Activated T-cell treated with anti-CD3 and anti-CD28 coated beads, Interleukin-2, amount 50 U/mL, for 4 hours (primary cell): ENCODE results near the gene MCF2L. TPM values are rescaled to one million over a fixed set of nuclear protein-coding genes. Genes with fewer than 3 reads are reported as not detected.

ENCODE experiments used
- total RNA-seq, 3 donors: library from RNA; stranded (reverse); gene quantifications; one replicate each; pipeline ENCODE4 v1.2.1, GENCODE V29; 2021

The MCF2L gene
- total RNA-seq, 3 donors from 2014 or later = 8.6 to 9.3 (median 8.9) TPM

Other genes starting within 250 kb of the MCF2L start
- under 1 TPM; 0.14 to 0.42 (median 0.38) TPM for gene F7, start 136.6 kb downstream of the MCF2L start, total RNA-seq
- gene F10, start 153.6 kb downstream of the MCF2L start, total RNA-seq = not detected
- gene PROZ, start 189.4 kb downstream of the MCF2L start, total RNA-seq = not detected
- 10 to 100 TPM; 63.3 to 68.1 (median 66.9) TPM for gene PCID2, start 239.5 kb downstream of the MCF2L start, total RNA-seq
- 10 to 100 TPM; 85.5 to 89.8 (median 87.8) TPM for gene CUL4A, start 240.4 kb downstream of the MCF2L start, total RNA-seq